ENCODE data around the gene DVL2.

Gene DVL2

DNA sequence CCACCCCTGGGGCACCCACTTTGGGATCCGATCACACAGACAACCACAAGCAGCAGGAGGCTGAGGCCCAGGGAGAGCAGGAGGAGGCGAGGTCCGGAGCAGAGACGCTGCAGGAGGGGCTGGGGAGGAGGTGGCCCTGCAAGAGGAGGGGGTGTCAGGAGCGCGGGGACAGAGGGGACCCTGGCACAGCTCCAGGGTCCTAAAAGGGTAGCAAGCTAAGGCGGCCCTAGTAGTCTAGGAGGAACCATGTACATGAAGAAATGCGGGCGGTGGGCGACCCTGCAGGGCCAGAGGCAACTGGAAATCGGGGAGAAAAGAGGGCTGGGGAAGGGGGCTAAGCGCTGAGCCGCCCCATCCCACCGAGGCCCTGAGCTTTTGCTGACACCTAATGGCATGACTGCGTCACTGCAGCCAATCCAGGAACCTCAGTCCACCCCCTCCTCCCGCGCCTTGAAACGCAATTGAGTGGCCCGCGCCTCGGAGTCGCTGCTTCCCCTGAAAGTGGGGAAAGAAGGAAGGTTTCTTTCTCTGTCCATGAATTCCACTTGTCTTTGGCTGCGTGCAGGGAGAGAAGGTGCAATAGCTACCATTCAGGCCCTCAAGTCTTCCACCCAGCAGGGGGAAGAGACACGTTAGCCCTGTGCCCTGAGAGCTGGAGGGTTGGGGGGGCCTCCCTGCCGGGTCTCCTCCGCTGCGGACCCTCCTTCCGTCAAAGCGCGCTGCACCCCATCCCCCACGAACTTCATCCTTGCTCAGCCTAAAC, 56.9 kb downstream of the DVL2 start (continued):
- TF ChIP-seq, protein P1, sequence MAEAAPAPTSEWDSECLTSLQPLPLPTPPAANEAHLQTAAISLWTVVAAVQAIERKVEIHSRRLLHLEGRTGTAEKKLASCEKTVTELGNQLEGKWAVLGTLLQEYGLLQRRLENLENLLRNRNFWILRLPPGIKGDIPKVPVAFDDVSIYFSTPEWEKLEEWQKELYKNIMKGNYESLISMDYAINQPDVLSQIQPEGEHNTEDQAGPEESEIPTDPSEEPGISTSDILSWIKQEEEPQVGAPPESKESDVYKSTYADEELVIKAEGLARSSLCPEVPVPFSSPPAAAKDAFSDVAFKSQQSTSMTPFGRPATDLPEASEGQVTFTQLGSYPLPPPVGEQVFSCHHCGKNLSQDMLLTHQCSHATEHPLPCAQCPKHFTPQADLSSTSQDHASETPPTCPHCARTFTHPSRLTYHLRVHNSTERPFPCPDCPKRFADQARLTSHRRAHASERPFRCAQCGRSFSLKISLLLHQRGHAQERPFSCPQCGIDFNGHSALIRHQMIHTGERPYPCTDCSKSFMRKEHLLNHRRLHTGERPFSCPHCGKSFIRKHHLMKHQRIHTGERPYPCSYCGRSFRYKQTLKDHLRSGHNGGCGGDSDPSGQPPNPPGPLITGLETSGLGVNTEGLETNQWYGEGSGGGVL (tag by site-specific recombination; IDR thresholded peaks at IDR 0.05) = peak; percentile 31
- TF ChIP-seq ZNF366 (tag by site-specific recombination; conservative IDR thresholded peaks at IDR 0.05) = peak; percentile 61; the same call in 1 of the 2 replicates
- 0 out of 2 replicates have a peak, but pooled peaks have one; percentile 32 for TF ChIP-seq ZFHX2 (tag by site-specific recombination; conservative IDR thresholded peaks at IDR 0.05)
- TF ChIP-seq, protein P2, sequence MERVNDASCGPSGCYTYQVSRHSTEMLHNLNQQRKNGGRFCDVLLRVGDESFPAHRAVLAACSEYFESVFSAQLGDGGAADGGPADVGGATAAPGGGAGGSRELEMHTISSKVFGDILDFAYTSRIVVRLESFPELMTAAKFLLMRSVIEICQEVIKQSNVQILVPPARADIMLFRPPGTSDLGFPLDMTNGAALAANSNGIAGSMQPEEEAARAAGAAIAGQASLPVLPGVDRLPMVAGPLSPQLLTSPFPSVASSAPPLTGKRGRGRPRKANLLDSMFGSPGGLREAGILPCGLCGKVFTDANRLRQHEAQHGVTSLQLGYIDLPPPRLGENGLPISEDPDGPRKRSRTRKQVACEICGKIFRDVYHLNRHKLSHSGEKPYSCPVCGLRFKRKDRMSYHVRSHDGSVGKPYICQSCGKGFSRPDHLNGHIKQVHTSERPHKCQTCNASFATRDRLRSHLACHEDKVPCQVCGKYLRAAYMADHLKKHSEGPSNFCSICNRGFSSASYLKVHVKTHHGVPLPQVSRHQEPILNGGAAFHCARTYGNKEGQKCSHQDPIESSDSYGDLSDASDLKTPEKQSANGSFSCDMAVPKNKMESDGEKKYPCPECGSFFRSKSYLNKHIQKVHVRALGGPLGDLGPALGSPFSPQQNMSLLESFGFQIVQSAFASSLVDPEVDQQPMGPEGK (tag by site-specific recombination; IDR thresholded peaks at IDR 0.05) = peak; percentile 94
- peak; percentile 97 for TF ChIP-seq ZNF341 (tag by site-specific recombination; IDR thresholded peaks at IDR 0.05; ENCODE audit: low read depth)
- peak; percentile 45; the same call in 1 of the 2 replicates for TF ChIP-seq PRDM1 (tag by site-specific recombination; IDR thresholded peaks at IDR 0.05)

DNA sequence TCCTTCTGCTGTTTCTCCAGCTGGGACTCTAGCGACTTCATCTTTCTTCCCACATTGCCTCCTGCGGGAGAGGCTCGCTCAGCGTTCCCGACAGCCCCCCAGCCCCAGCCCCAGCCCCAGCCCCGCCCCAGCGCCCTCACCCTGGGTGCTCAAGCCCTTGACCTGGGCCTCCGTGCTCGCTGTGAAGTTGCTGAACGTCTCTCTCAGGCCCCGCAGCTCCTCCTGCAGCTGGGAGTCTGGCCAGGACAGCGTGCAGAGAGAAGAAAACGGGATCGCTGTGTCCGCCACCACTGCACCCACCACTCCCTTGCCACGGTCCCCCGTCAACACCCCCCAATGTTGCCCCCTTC, 57.5 kb downstream of the DVL2 start:
- no peaks in the 10 kb centered on the region for H3K9me3 ChIP-seq (ENCODE audit: control insufficient read depth, insufficient read depth, low read depth, low read length)
- ChIA-PET POLR2A (interaction anchor here (1.0 to 2.0 kb wide), 3 partner anchors 44 to 141 kb away, joined by 4 to 14 read pairs (median 13); partner anchors contain the start of genes ACADVL, DLG4 and SLC16A13), CTCF (interaction anchor here (0.5 to 2.6 kb wide), 32 partner anchors 9 to 1618 kb away, joined by 3 to 50 read pairs (median 6); partner anchors contain the start of gene SLC16A11)
- H3K4me1 ChIP-seq (ENCODE audit: control insufficient read depth, insufficient read depth, low read length) = peaks cover 8% of the 10 kb centered on the region
- H3K36me3 ChIP-seq (ENCODE audit: control insufficient read depth in 2 of 2, insufficient read depth in 1 of 2, low read length in 2 of 2) = no peaks in the 10 kb centered on the region; a peak in 1 of 3 replicates
- TF ChIP-seq, protein P3, sequence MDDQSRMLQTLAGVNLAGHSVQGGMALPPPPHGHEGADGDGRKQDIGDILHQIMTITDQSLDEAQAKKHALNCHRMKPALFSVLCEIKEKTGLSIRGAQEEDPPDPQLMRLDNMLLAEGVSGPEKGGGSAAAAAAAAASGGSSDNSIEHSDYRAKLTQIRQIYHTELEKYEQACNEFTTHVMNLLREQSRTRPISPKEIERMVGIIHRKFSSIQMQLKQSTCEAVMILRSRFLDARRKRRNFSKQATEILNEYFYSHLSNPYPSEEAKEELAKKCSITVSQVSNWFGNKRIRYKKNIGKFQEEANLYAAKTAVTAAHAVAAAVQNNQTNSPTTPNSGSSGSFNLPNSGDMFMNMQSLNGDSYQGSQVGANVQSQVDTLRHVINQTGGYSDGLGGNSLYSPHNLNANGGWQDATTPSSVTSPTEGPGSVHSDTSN (CRISPR knock-in tag; IDR thresholded peaks at IDR 0.05) = 0 out of 2 replicates have a peak, but pooled peaks have one; percentile 9
- no peak for TF ChIP-seq ZSCAN23 (tag by site-specific recombination; IDR thresholded peaks at IDR 0.05)
- H3K4me3 ChIP-seq (ENCODE audit: low read depth, low read length) = no peak overlapping the region
- no peak overlapping the region for H3K27ac ChIP-seq (ENCODE audit: extremely low read depth, low read depth, low read length)

DNA sequence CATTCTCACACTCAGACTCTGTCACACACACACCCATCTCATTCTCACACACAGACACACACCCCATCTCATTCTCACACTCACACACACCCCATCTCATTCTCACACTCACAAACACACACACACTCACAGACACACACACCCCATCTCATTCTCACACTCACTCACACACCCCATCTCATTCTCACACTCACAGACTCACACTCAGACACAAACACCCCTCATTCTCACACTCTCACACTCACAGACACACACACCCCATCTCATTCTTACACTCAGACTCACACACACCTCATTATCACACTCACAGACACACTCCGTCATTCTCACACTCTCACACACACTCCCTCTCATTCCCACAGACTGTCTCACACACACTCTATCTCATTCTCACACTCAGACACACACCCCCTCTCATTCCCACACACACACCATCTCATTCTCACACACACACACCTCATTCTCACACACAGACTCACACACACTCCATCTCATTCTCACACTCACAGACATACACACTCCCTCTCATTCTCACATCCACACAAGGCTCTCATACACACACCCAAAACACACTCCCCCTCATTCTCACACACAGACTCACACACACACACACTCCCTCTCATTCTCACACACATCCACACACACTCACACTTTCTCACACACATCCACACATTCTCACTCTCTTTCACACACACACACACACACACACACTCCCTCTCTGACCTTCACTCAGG, 58.0 kb downstream of the DVL2 start:
- Histone ChIP-seq H3K27ac (ENCODE audit: extremely low read depth, low read depth, low read length) (no peak overlapping the region), H3K9me3 (ENCODE audit: control insufficient read depth, insufficient read depth, low read depth, low read length) (no peaks in the 10 kb centered on the region), H3K4me3 (ENCODE audit: low read depth, low read length) (no peak overlapping the region), H3K4me1 (ENCODE audit: control insufficient read depth, insufficient read depth, low read length) (peaks cover 8% of the 10 kb centered on the region), H3K36me3 (ENCODE audit: control insufficient read depth in 2 of 2, insufficient read depth in 1 of 2, low read length in 2 of 2) (no peaks in the 10 kb centered on the region; a peak in 1 of 3 replicates)
- ChIA-PET POLR2A (interaction anchor here (2.0 kb wide), 1 partner anchor 130 kb away, joined by 14 read pairs; no protein-coding TSS in a partner anchor), CTCF (interaction anchor here (0.6 to 2.6 kb wide), 15 partner anchors 8 to 763 kb away, joined by 3 to 50 read pairs (median 9); partner anchors contain the start of gene SLC16A11)
- TF ChIP-seq, protein P4, sequence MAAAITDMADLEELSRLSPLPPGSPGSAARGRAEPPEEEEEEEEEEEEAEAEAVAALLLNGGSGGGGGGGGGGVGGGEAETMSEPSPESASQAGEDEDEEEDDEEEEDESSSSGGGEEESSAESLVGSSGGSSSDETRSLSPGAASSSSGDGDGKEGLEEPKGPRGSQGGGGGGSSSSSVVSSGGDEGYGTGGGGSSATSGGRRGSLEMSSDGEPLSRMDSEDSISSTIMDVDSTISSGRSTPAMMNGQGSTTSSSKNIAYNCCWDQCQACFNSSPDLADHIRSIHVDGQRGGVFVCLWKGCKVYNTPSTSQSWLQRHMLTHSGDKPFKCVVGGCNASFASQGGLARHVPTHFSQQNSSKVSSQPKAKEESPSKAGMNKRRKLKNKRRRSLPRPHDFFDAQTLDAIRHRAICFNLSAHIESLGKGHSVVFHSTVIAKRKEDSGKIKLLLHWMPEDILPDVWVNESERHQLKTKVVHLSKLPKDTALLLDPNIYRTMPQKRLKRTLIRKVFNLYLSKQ (tag by site-specific recombination; IDR thresholded peaks at IDR 0.05; ENCODE audit: borderline replicate concordance) = no peak
- TF ChIP-seq, protein P5, sequence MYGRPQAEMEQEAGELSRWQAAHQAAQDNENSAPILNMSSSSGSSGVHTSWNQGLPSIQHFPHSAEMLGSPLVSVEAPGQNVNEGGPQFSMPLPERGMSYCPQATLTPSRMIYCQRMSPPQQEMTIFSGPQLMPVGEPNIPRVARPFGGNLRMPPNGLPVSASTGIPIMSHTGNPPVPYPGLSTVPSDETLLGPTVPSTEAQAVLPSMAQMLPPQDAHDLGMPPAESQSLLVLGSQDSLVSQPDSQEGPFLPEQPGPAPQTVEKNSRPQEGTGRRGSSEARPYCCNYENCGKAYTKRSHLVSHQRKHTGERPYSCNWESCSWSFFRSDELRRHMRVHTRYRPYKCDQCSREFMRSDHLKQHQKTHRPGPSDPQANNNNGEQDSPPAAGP (tag by site-specific recombination; IDR thresholded peaks at IDR 0.05) = no peak
- no peak for TF ChIP-seq GLI2 (tag by site-specific recombination; IDR thresholded peaks at IDR 0.05; ENCODE audit: borderline replicate concordance, low read depth)
- TF ChIP-seq, protein P6, sequence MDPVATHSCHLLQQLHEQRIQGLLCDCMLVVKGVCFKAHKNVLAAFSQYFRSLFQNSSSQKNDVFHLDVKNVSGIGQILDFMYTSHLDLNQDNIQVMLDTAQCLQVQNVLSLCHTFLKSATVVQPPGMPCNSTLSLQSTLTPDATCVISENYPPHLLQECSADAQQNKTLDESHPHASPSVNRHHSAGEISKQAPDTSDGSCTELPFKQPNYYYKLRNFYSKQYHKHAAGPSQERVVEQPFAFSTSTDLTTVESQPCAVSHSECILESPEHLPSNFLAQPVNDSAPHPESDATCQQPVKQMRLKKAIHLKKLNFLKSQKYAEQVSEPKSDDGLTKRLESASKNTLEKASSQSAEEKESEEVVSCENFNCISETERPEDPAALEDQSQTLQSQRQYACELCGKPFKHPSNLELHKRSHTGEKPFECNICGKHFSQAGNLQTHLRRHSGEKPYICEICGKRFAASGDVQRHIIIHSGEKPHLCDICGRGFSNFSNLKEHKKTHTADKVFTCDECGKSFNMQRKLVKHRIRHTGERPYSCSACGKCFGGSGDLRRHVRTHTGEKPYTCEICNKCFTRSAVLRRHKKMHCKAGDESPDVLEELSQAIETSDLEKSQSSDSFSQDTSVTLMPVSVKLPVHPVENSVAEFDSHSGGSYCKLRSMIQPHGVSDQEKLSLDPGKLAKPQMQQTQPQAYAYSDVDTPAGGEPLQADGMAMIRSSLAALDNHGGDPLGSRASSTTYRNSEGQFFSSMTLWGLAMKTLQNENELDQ (tag by site-specific recombination; IDR thresholded peaks at IDR 0.05; ENCODE audit: low read depth) = no peak
- TF ChIP-seq, protein P7, sequence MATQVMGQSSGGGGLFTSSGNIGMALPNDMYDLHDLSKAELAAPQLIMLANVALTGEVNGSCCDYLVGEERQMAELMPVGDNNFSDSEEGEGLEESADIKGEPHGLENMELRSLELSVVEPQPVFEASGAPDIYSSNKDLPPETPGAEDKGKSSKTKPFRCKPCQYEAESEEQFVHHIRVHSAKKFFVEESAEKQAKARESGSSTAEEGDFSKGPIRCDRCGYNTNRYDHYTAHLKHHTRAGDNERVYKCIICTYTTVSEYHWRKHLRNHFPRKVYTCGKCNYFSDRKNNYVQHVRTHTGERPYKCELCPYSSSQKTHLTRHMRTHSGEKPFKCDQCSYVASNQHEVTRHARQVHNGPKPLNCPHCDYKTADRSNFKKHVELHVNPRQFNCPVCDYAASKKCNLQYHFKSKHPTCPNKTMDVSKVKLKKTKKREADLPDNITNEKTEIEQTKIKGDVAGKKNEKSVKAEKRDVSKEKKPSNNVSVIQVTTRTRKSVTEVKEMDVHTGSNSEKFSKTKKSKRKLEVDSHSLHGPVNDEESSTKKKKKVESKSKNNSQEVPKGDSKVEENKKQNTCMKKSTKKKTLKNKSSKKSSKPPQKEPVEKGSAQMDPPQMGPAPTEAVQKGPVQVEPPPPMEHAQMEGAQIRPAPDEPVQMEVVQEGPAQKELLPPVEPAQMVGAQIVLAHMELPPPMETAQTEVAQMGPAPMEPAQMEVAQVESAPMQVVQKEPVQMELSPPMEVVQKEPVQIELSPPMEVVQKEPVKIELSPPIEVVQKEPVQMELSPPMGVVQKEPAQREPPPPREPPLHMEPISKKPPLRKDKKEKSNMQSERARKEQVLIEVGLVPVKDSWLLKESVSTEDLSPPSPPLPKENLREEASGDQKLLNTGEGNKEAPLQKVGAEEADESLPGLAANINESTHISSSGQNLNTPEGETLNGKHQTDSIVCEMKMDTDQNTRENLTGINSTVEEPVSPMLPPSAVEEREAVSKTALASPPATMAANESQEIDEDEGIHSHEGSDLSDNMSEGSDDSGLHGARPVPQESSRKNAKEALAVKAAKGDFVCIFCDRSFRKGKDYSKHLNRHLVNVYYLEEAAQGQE (tag by site-specific recombination; IDR thresholded peaks at IDR 0.05) = no peak
- no peak for TF ChIP-seq ZNF585B (tag by site-specific recombination; IDR thresholded peaks at IDR 0.05)
- TF ChIP-seq ZNF837 (tag by site-specific recombination; IDR thresholded peaks at IDR 0.05) = no peak

Data from HEK293 (cell line).